Pulmonary artery endothelial cell (primary cell): ENCODE measurements around the gene ZNF33B. TPM values are rescaled to one million over a fixed set of nuclear protein-coding genes. Genes with fewer than 3 reads are reported as not detected.

Experiments used
- total RNA-seq: library from RNA; depleted of rRNA; stranded (reverse); fragments of >200 nt; gene quantifications from 2 replicates; pipeline ENCODE4 v1.2.3, GENCODE V29; 2014

ZNF33B gene
- total RNA-seq, 1 donor from 2014 or later, result 9.2 TPM

Other genes starting within 250 kb of the ZNF33B start
- gene BMS1, start 144.2 kb upstream of the ZNF33B start, total RNA-seq, result 28.7 and 32.2 TPM in 2 replicates